Adrenal gland (tissue), 5 donors: ENCODE measurements around the gene CTAGE9.
"Not testable (repeated sequence)": the region's sequence is repeated elsewhere in the genome, so short reads cannot be mapped to it uniquely, and the experiment has no call there.

Experiments
- POLR2A ChIP-seq, 2 donors: fragments of 450-650 bp; IDR thresholded peaks; one replicate each; pipeline ENCODE4 v1.6.1; 2017; ENCODE audit warnings: antibody characterized with exemption in 2 of 2, mild to moderate bottlenecking in 2 of 2, moderate library complexity in 1 of 2
- TF ChIP-seq, protein P1 (sequence below), 6 experiments: fragments of 450-650 bp in 4 of 6; fragments of 200-600 bp in 2 of 6; sonication (generic) in 1 of 6; IDR thresholded peaks; 1 replicate in 5 of 6; 2 replicates in 1 of 6; pipeline versions ENCODE4 v1.5.1 to v1.8.0; 2016 to 2021; ENCODE audit warnings: antibody characterized with exemption in 6 of 6, mild to moderate bottlenecking in 2 of 6, moderate library complexity in 1 of 6
- donor health status: DM: no; HTN: no; CAD: no.

- TF ChIP-seq, protein P1, sequence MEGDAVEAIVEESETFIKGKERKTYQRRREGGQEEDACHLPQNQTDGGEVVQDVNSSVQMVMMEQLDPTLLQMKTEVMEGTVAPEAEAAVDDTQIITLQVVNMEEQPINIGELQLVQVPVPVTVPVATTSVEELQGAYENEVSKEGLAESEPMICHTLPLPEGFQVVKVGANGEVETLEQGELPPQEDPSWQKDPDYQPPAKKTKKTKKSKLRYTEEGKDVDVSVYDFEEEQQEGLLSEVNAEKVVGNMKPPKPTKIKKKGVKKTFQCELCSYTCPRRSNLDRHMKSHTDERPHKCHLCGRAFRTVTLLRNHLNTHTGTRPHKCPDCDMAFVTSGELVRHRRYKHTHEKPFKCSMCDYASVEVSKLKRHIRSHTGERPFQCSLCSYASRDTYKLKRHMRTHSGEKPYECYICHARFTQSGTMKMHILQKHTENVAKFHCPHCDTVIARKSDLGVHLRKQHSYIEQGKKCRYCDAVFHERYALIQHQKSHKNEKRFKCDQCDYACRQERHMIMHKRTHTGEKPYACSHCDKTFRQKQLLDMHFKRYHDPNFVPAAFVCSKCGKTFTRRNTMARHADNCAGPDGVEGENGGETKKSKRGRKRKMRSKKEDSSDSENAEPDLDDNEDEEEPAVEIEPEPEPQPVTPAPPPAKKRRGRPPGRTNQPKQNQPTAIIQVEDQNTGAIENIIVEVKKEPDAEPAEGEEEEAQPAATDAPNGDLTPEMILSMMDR (IDR thresholded peaks at IDR 0.05): not testable (repeated sequence)
- not testable (repeated sequence) for TF ChIP-seq POLR2A (IDR thresholded peaks at IDR 0.05)
Measured at GRCh38 chr6:131710917-131711316, at the start of gene CTAGE9.
